ENCODE results near the gene GPR137.

GPR137 gene

GRCh38 chr11:64263947-64264317, 21.7 kb upstream of the GPR137 start:
- DNase-seq (ENCODE audit: low read depth) = no peak

DNA sequence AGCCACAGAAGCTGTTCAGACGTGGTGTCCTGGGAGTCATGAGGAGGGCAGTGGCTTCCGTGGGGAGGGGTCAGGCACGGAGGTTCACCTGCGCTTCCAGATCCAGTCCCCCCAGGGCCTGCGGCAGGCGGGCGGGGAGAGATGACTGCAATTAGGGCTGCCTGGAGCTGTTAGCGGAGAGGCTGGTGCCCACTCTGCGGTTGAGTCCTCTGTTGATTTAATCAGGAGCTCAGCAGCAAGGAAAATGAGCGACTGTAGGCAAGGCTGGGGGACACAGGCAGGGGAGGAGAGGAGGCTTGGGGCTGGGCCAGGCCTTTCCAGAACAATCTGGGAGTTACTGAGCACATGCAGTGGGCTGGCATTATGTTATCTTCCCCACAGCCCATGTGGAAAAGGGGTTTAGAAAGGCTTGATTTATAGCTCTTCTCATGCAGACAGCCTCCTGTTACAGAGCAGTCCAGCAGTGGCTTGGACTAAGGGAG, 21.2 kb upstream of the GPR137 start:
- no peak for DNase-seq (ENCODE audit: low read depth)

DNA sequence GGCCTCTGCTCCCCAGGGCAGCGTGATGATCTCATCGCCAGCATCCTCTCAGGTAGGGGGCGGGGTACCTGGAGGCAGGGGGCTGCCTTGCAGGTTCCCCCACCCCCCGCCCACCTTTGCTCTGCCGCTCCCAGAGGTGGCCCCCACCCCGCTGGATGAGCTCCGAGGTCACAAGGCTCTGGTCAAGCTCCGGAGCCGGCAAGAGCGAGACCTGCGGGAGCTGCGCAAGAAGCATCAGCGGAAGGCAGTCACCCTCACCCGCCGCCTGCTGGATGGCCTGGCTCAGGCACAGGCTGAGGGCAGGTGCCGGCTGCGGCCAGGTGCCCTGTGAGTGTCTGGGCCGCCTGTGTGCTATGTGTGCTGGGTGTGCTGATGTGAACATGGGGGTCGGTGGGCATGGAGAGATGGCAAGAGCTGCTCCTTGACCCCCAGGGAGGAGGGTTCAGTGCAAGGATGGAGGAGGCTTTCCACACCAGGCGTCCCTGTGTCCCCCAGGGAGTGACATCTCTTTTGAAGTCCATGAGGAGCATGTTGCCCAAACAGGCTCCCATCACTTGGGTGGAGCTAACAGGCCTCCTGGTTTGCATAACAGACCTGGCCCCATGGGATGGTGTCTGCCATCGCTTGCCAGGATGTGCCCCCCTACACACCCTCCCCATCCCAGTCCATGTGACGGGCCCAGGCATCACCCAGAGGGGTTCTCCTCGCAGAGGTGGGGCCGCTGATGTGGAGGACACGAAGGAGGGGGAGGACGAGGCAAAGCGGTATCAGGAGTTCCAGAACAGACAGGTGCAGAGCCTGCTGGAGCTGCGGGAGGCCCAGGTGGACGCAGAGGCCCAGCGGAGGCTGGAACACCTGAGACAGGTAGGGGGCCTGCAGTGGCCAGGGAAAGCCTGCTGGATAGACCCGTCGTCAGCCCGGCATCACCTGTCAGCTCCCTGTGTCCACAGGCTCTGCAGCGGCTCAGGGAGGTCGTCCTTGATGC, 20.2 kb upstream of the GPR137 start:
- no peak for DNase-seq (ENCODE audit: low read depth)

GRCh38 chr11:64266339-64266738, 19.3 kb upstream of the GPR137 start:
- DNase-seq (ENCODE audit: low read depth) = no peak

DNA sequence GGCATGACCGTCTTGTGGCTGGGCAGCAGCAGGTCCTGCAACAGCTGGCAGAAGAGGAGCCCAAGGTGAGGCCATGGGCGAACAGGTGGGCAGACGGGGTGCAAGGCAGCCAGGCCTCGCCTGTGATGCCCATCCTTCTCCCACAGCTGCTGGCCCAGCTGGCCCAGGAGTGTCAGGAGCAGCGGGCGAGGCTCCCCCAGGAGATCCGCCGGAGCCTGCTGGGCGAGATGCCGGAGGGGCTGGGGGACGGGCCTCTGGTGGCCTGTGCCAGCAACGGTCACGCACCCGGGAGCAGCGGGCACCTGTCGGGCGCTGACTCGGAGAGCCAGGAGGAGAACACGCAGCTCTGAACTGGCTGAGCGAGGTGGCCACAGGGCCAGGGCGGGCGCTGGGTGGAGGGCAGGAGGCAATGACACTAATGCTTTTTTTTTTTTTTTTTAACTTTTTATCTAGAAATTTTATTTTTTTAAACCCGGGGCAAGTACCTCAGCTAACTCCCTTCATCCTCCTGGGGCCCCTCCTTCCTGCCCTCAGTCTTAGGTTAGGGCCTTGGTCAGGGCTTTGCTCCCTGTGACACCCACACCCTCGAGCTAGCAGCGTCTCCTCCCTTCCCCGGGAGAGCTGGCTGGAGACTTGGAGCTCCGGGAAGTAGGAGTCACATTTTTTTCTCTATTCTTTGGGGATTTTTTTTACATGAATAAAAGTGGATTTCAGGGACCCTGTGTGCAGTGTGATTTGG, 18.3 kb upstream of the GPR137 start:
- DNase-seq (ENCODE audit: low read depth) = no peak

DNA sequence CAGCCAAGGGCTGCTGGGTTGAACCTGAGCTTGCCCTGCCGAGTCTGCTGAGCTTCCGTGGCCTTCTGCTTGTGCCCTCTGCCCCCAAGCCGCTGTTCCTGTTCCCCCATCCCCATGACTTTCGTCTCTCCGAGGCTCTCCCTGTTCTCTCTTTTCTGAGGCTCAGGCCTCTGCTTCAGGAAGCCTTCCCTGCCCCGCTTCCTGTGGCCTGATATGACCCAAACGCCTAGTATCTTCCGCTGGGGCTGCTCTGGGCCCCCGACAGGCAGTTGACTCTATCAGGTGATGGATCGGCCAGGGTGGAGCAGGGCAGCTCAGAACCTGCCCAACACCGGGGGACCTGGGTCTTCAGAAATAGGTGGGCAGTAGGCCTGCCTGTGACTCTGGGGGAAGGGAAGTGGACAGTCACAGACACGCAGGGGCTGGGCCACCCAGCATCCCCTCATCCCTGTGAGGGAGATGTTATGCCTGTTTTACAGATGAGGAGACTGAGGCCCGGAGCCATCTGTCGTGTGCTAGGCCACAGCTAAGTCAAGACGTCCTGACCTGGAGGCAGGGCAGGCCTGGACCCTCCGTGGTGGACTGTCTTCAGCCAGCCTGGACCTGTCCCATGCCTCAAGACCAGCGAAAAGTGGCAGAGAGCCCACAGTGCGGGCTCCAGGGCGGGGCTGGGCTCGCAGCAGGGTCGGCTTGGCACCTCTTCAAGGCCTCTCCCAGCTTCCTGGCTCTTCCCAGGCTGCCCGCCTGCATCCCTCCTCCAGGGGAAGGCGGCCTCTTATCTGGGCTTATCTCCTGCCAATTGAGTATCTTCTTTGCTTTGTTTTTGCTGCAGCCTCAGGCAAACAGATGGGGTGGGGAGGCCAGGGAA, 17.4 kb upstream of the GPR137 start:
- DNase-seq (ENCODE audit: low read depth) = no peak

- DNase-seq (ENCODE audit: low read depth) = no peak
These were observed 16.6 kb upstream of the GPR137 start for GRCh38 chr11:64268893-64269539.

- peak; percentile 97 for DNase-seq (ENCODE audit: low read depth)
These were observed 16.0 kb upstream of the GPR137 start for GRCh38 chr11:64269540-64270220.

DNA sequence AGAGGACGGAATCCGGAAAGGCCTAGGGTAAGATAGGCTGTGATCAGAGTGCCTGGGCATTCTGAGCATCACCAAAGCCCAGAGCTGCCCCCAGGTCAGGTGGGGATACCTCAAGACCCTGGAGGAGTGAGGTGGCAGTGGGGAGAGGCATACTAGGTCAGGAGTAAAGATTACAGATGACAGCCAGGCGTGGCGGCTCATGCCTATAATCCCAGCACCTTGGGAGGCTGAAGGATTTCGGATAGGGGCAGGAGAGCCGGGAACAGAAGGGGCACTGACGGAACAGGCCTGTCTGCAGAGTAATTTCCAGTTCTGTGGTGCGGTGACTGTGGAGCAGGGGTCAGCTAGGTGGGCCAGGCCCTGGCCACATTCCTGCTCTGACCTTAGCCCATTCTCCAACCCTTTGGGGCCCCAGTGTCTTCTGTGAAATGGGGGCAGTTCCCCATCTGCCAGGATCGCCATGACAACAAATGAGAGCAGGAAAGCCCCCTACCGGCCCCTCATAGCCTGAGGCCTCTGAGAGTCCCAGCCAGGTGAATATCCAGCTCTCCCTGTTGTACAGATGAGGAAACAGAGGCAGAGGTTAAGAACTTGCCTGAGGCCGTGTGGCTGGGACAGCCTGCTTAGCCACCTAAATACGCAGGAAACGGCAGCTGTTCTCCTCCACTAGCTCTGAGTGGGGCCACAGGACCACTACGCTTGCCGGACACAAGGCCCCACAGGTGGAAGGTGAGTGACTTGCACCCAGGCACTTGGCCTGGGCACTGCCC, 10.4 kb upstream of the GPR137 start:
- no peak for DNase-seq (ENCODE audit: low read depth)

- DNase-seq (ENCODE audit: low read depth) = no peak
These were observed 9.8 kb upstream of the GPR137 start for GRCh38 chr11:64275841-64276240.

DNA sequence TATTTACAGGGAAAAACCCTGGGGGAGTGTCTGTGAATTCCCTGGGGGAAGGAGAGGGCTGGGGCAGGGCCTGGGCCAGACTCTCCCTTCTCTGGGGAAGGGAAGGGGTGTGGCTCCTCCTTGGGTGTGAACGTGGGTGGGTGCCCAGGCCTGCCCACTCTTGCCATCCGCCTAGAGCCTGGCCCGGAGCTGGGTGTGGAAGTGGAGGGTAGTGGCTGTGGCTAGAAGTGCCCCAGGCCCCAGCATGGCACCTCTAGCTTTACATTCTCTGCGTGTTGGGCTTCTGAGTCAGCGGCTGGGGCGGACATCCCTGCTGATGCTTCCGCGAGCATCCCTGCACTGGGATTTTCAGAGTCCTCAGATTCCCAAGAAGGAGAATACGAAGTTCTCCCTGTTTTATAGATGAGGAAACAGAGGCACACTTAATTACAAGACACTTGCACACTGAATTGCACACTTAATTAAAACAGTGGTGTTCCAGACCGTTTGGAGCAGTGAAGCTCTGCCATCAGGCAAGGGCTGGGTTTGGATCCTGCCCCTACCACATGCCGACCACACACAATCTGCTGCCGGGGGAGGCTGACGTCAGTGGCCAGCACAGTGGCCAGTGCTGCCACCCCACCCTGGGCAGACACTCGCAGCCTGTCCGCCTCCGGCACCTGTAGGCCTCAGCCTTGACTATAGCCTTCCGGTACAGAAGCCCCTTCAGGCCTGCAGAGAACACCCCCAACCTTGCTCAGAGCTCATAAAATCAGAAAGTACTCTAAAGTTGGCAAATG, 8.8 kb upstream of the GPR137 start:
- no peak for DNase-seq (ENCODE audit: low read depth)

DNA sequence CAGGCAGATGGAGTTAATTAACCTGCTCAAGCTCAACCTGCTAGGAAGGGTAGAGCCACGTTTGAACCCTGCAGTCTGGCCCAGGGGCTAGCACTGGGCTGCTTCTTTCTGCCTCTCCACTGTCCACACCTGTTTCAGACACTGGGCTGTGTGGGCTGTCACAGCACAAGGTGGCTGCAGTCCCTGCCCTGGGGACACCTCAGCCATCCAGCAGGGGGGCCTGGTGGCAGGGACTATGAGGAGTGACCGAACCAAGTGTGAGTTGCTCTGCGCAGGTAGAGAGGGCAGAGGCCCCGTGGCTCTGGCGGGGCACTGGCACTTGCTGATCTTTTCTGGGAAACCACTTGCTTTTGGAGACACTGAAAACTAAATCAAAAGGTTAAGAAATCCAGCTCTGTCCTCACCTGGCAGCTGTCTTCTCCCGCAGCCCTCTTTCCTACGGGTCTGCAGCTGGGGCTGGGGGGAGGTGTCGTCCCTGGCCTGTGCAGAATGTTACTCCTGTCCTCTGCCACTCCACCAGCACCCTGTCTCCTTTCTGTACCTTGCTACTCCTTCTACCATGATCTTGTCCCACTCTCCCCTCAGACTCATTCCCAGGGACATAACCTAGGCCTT, 7.0 kb upstream of the GPR137 start:
- no peak for DNase-seq (ENCODE audit: low read depth)

- DNase-seq (ENCODE audit: low read depth) = no peak
These were observed 3.5 kb upstream of the GPR137 start for GRCh38 chr11:64281957-64282770.

- DNase-seq (ENCODE audit: low read depth) = no peak
These were observed 2.6 kb upstream of the GPR137 start for GRCh38 chr11:64283092-64283491.

DNA sequence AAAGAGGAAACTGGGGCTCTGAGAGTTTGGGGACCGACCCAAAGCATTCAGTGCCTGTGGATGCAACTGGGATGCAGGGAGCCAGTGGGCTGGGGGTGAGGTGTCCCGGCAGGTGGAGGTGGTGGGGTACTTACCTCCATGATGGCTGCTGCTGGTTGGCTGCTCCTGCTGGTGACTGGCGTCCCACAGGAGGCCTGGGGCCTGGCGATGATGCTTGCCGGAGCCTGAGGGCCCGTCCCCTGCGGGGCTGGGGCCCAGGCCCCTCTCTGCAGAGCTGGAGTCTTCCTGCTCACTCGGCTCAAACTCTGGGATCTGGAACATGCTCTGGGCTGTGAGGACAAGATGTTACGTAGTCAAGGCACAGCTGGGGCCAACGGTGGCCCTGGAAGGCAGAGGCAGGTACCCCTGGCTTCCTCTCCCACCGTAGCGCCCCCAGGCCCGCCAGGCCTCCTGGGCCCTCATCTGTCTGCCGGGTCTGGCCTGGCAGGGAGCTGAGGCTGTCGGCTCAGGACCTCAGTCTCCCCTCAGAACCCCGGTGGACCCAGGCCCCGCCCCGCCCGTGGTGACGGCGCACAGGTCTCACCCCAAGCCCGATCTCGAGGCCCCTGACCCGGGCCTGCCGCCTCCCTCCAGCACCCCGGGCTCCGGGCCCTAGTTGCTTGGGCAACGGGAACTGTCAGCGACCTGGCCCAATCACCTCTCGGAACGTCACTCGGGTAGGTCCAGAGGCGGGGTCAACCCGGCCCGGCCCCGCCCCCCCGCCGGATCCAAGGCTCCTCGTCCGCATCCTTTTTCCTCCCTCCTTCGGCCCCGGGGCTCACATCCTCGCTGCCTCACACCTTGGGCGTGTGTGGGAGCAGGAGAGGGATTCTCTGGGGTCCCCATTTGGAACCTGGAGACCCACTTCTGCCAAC, 1.3 kb upstream of the GPR137 start, which contains the start of gene BAD:
Gene BAD (minus strand): TSS at position 618 of the 914 bp plus-strand sequence. CDS start 297 bp downstream, at position 321.
- DNase-seq (ENCODE audit: low read depth) = peak; percentile 85

GRCh38 chr11:64285885-64286800, 495 bp downstream of the GPR137 start:
- no peak for DNase-seq (ENCODE audit: low read depth)

All from stimulated activated CD8-positive, alpha-beta memory T cell treated with anti-CD3 and anti-CD28 coated beads, Interleukin-12 subunit alpha, Interleukin-12 subunit beta, amount 100 ng/mL, for 4 hours (primary cell).